ENCODE data around the gene HCFC1R1. TPM values are rescaled to one million over a fixed set of nuclear protein-coding genes. Genes with fewer than 3 reads are reported as not detected.

The HCFC1R1 gene
- total RNA-seq, 1 experiment from 2014 or later, result 61.3 TPM

- Histone ChIP-seq H3K9ac (ENCODE audit: extremely low read depth, insufficient read length, low read length) (no peak overlapping the region), H4K91ac (ENCODE audit: insufficient read length, low read depth, low read length) (no peak overlapping the region), H2AFZ (ENCODE audit: low read length) (no peak overlapping the region), H3K4me1 (ENCODE audit: insufficient read depth, low read length) (no peaks in the 10 kb centered on the region), H3K27ac (ENCODE audit: insufficient read length, low read depth, low read length) (no peak overlapping the region), H2BK5ac (ENCODE audit: insufficient read length, low read length) (no peak overlapping the region), H3K23me2 (ENCODE audit: insufficient read length, low read depth, low read length, poor library complexity, severe bottlenecking) (peaks cover 20% of the 10 kb centered on the region), H3K14ac (ENCODE audit: insufficient read depth, low read length) (no peak overlapping the region), H2BK120ac (ENCODE audit: low read depth, low read length, poor library complexity, severe bottlenecking) (no peak overlapping the region), H3K79me2 (ENCODE audit: insufficient read depth, low read length) (no peaks in the 10 kb centered on the region), H3K27me3 (ENCODE audit: insufficient read depth, low read length) (no peaks in the 10 kb centered on the region), H4K5ac (ENCODE audit: insufficient read length, low read depth, low read length) (no peak overlapping the region), H2BK12ac (ENCODE audit: insufficient read length, low read depth, low read length) (no peak overlapping the region), H3K9me3 (ENCODE audit: control insufficient read depth, low read depth, low read length) (no peaks in the 10 kb centered on the region), H4K8ac (replicated peaks; ENCODE audit: insufficient read length, low read depth, low read length) (no peak overlapping the region), H3K4ac (ENCODE audit: low read depth, low read length) (no peak overlapping the region), H3T11ph (ENCODE audit: low read length) (no peak overlapping the region), H3K23ac (ENCODE audit: insufficient read length, low read depth, low read length) (no peak overlapping the region), H2BK20ac (ENCODE audit: low read depth, low read length, poor library complexity, severe bottlenecking) (no peak overlapping the region), H4K20me1 (ENCODE audit: control insufficient read depth, insufficient read depth, insufficient read length) (no peaks in the 10 kb centered on the region), H3K18ac (ENCODE audit: insufficient read length, low read depth, low read length) (no peak overlapping the region), H2AK5ac (ENCODE audit: insufficient read length, low read length) (no peak overlapping the region), H3K56ac (ENCODE audit: insufficient read length, low read depth, low read length) (no peak overlapping the region), H3K79me1 (ENCODE audit: insufficient read depth, low read depth, low read length, poor library complexity, severe bottlenecking) (no peaks in the 10 kb centered on the region), H3K4me2 (ENCODE audit: insufficient read depth, insufficient read length, low read length) (peak overlapping the region; percentile 87), H2BK15ac (ENCODE audit: low read depth, low read length) (no peak overlapping the region)
- H3K9me3 Mint-ChIP-seq, result peaks cover 0 to 3% of the 10 kb centered on the region in 2 experiments; a peak in 2 of 5 replicates
- H3K27ac Mint-ChIP-seq, result no peak overlapping the region
- peaks cover 72% of the 10 kb centered on the region for H3K27me3 Mint-ChIP-seq (ENCODE audit: low read depth)
- TF ChIP-seq CTCF (conservative IDR thresholded peaks at IDR 0.05), result no peak
- WGBS (ENCODE audit: extremely low coverage, insufficient read length, low lambda C conversion rate), result no CpG with 5 or more reads among the region's 13 CpGs
- peaks cover 8 to 17% of the 10 kb centered on the region in 2 experiments for H3K4me1 Mint-ChIP-seq
- H3K4me3 Mint-ChIP-seq, result peak overlapping the region; percentile 79 to 90
- H3K36me3 Mint-ChIP-seq (ENCODE audit: insufficient read depth in 1 of 3, low read depth in 3 of 3), result peaks cover 9 to 29% (median 26%) of the 10 kb centered on the region in 3 experiments
- DNase-seq, result no peak
Measured at GRCh38 chr16:3047387-3047720, 23.6 kb upstream of the HCFC1R1 start.

Measured in H9 (cell line).